HCT116 (cell line): ENCODE measurements around the gene MED27. TPM values are rescaled to one million over a fixed set of nuclear protein-coding genes. Genes with fewer than 3 reads are reported as not detected.

Source experiments
- ATAC-seq: fragments of 200-7000 bp; cut with Tn5 transposase; 2 replicates; pipeline ENCODE4 v1.9.1; 2020; ENCODE audit warnings: mild to moderate bottlenecking, moderate library complexity
- BruUV-seq: library from RNA; stranded (reverse); fragments of 400-500 nt; replicated peaks from 2 replicates; lab custom pipeline; 2021; lab: Mats Ljungman, UMichigan
- CTCF ChIA-PET: fragments of 300-600 bp; sonication (Branson Sonifier 250); formaldehyde crosslinking; loops from one replicate; lab custom pipeline; 2021; ENCODE audit warnings: antibody characterized with exemption; lab: Charles Lee
- POLR2A ChIA-PET: fragments of 300-600, 350-600 bp; sonication (Branson Sonifier 250); formaldehyde crosslinking; loops from one replicate; lab custom pipeline; 2021; ENCODE audit warnings: antibody characterized with exemption; lab: Charles Lee
- RAD21 ChIA-PET, 2 experiments: fragments of 300-600 bp; sonication (Branson Sonifier 250); formaldehyde crosslinking; loops; one replicate each; lab custom pipeline; 2023; ENCODE audit warnings: low total read pairs in 2 of 2; ENCODE audit not compliant: uncharacterized antibody in 2 of 2, unreplicated experiment in 2 of 2, low non-redundant PET in 1 of 2; lab: Charles Lee
- DNase-seq: peaks from one replicate; pipeline ENCODE4 v3.0.0-alpha.2; 2010; ENCODE audit warnings: low read depth, low spot score
- H2AFZ ChIP-seq: fragments of 200-600 bp; shearing (Covaris generic), sonication (generic); 2 replicates; pipeline ENCODE4 v1.6.1; 2017; ENCODE audit warnings: low read depth, mixed run types, mixed read lengths, antibody characterized with exemption, low read length; ENCODE audit not compliant: poor library complexity, severe bottlenecking
- H3K27ac ChIP-seq: 2 replicates; pipeline ENCODE4 v1.5.1; 2012; ENCODE audit warnings: low read depth, low read length
- H3K27me3 ChIP-seq: fragments of 200-600 bp; sonication (generic); 2 replicates; pipeline ENCODE4 v1.6.1; 2016; ENCODE audit warnings: mixed run types, low read length, mixed read lengths; ENCODE audit not compliant: insufficient read depth
- H3K36me3 ChIP-seq, 2 experiments: fragments of 200-500 bp in 1 of 2; fragments of 200-600 bp in 1 of 2; sonication (Bioruptor generic) in 1 of 2; sonication (generic) in 1 of 2; 2 replicates each; pipeline versions ENCODE4 v1.5.1 to v1.6.1; 2014 to 2016; ENCODE audit warnings: low read length in 2 of 2, inconsistent platforms in 1 of 2, mixed read lengths in 1 of 2, mixed run types in 1 of 2; ENCODE audit not compliant: insufficient read depth in 2 of 2, control insufficient read depth in 1 of 2
- H3K4me1 ChIP-seq, 2 experiments: fragments of 200-600 bp in 1 of 2; sonication (generic) in 1 of 2; 2 replicates each; pipeline versions ENCODE4 v1.5.1 to v1.6.1; 2012 to 2017; ENCODE audit warnings: low read length in 2 of 2, inconsistent platforms in 1 of 2, mild to moderate bottlenecking in 1 of 2, mixed read lengths in 1 of 2, mixed run types in 1 of 2, moderate library complexity in 1 of 2; ENCODE audit not compliant: insufficient read depth in 2 of 2, control insufficient read depth in 1 of 2
- H3K4me2 ChIP-seq: fragments of 200-600 bp; sonication (generic); 2 replicates; pipeline ENCODE4 v1.6.1; 2017; ENCODE audit warnings: mixed run types, low read length, mixed read lengths
- H3K4me3 ChIP-seq, 2 experiments: fragments of 200-600 bp in 1 of 2; sonication (generic) in 1 of 2; replicated peaks in 1 of 2; 2 replicates each; pipeline ENCODE4 v1.5.1; 2011 to 2016; ENCODE audit warnings: low read length in 2 of 2, control low read depth in 1 of 2, low read depth in 1 of 2, mild to moderate bottlenecking in 1 of 2, mixed read lengths in 1 of 2, mixed run types in 1 of 2
- H3K79me2 ChIP-seq: fragments of 200-600 bp; sonication (generic); 2 replicates; pipeline ENCODE4 v1.6.1; 2017; ENCODE audit warnings: mild to moderate bottlenecking, mixed run types, low read length, moderate library complexity, mixed read lengths; ENCODE audit not compliant: insufficient read depth
- H3K9ac ChIP-seq: fragments of 200-600 bp; sonication (generic); 2 replicates; pipeline ENCODE4 v1.6.1; 2016; ENCODE audit warnings: low read length, mixed read lengths
- H3K9me2 ChIP-seq: fragments of 200-600 bp; sonication (generic), shearing (Covaris generic); 2 replicates; pipeline ENCODE4 v1.6.1; 2017; ENCODE audit warnings: mixed run types, mild to moderate bottlenecking, moderate library complexity; ENCODE audit not compliant: insufficient read depth
- H3K9me3 ChIP-seq, 2 experiments: fragments of 200-500 bp in 1 of 2; fragments of 200-600 bp in 1 of 2; sonication (Bioruptor generic) in 1 of 2; sonication (generic) in 1 of 2; 2 replicates each; pipeline ENCODE4 v1.6.1; 2014 to 2017; ENCODE audit warnings: low read length in 2 of 2, mixed read lengths in 2 of 2, inconsistent platforms in 1 of 2, low read depth in 1 of 2, mild to moderate bottlenecking in 1 of 2, mixed run types in 1 of 2, moderate library complexity in 1 of 2; ENCODE audit not compliant: control insufficient read depth in 1 of 2, insufficient read depth in 1 of 2
- H4K20me1 ChIP-seq: fragments of 200-600 bp; sonication (generic), shearing (Covaris generic); 2 replicates; pipeline ENCODE4 v1.6.1; 2017; ENCODE audit warnings: mixed run types, mild to moderate bottlenecking, moderate library complexity; ENCODE audit not compliant: insufficient read depth
- SIN3A ChIP-seq: IDR thresholded peaks from 2 replicates; pipeline ENCODE4 v1.6.1; 2012; ENCODE audit warnings: low read depth
- intact Hi-C: fragments of 100-400 bp; cut with micrococcal nuclease; formaldehyde crosslinking; loops from 2 replicates; pipeline ENCODE4 v1.10.0; 2022
- total RNA-seq: library from RNA; stranded (reverse); gene quantifications from one replicate; pipeline ENCODE4 v1.2.1, GENCODE V29; 2021; ENCODE audit not compliant: unreplicated experiment
- TF ChIP-seq, protein P1 (sequence below): IDR thresholded peaks from 2 replicates; pipeline ENCODE4 v1.6.1; 2012; ENCODE audit warnings: low read depth

Gene MED27
- total RNA-seq, 1 experiment from 2014 or later, result 26.9 TPM

DNA sequence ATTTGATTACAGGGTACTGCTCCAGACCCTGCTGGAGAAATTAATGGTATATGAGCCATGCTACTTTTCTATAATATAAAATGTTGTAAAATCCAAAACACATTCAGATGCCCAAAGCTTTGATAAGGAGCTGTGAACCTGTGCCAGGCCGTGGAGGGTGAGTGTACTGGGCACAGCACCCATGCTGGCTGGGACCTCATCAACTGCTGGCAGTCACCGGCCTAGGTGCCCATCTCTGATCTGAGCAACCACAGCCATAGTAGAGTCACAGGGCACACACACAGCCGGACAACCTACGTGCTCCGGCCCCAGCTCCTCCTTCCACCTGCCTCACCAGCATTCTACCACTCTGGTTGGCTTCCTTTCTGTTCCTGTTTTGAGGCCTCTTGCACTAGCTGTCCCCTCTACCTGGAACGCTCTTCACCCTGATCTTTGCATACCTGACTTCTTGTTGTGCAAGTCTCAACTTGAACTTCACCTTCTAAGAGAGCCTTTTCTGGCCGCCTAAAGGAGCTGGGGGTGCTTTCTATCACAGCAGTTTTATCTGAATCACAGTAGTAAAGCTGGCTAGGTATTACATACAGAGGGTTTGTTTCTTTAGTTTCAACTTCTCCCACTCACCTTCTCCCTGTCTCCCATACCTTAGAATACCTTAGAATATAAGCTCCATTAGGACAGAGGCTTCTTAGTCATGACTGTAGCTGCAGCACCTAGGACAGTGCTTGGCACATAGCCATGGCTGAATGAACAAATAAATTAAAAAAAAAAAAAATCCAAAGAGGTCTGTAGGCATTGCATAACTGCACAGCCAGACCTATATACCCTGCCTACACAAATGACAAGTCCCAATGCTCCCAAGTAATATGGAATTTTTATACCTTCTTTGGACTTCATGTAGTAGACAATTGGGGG lies 51.7 kb downstream of the MED27 start:
- ChIA-PET RAD21 (no interaction called here), CTCF (no interaction called here), POLR2A (no interaction called here)
- H3K27ac ChIP-seq, result no peak overlapping the region
- no peak overlapping the region for H2AFZ ChIP-seq
- H3K4me2 ChIP-seq, result no peak overlapping the region
- intact Hi-C loops, result no loop called here
- no peak for TF ChIP-seq SIN3A
- TF ChIP-seq, protein P1, sequence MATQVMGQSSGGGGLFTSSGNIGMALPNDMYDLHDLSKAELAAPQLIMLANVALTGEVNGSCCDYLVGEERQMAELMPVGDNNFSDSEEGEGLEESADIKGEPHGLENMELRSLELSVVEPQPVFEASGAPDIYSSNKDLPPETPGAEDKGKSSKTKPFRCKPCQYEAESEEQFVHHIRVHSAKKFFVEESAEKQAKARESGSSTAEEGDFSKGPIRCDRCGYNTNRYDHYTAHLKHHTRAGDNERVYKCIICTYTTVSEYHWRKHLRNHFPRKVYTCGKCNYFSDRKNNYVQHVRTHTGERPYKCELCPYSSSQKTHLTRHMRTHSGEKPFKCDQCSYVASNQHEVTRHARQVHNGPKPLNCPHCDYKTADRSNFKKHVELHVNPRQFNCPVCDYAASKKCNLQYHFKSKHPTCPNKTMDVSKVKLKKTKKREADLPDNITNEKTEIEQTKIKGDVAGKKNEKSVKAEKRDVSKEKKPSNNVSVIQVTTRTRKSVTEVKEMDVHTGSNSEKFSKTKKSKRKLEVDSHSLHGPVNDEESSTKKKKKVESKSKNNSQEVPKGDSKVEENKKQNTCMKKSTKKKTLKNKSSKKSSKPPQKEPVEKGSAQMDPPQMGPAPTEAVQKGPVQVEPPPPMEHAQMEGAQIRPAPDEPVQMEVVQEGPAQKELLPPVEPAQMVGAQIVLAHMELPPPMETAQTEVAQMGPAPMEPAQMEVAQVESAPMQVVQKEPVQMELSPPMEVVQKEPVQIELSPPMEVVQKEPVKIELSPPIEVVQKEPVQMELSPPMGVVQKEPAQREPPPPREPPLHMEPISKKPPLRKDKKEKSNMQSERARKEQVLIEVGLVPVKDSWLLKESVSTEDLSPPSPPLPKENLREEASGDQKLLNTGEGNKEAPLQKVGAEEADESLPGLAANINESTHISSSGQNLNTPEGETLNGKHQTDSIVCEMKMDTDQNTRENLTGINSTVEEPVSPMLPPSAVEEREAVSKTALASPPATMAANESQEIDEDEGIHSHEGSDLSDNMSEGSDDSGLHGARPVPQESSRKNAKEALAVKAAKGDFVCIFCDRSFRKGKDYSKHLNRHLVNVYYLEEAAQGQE, result peak; percentile 26; the same call in 1 of the 2 replicates
- ATAC-seq (no peak), DNase-seq (no peak)
- no peak overlapping the region for H3K4me3 ChIP-seq
- no peaks in the 10 kb centered on the region for H3K36me3 ChIP-seq
- no peaks in the 10 kb centered on the region for H3K27me3 ChIP-seq
- no peaks in the 10 kb centered on the region for H3K9me3 ChIP-seq
- H3K4me1 ChIP-seq, result peaks cover 6 to 8% of the 10 kb centered on the region in 2 experiments; a peak in 3 of 4 replicates
- no TSS peak for BruUV-seq
- peaks cover 34% of the 10 kb centered on the region for H3K79me2 ChIP-seq
- no peaks in the 10 kb centered on the region for H3K9me2 ChIP-seq
- H3K9ac ChIP-seq, result no peak overlapping the region
- H4K20me1 ChIP-seq, result no peaks in the 10 kb centered on the region
